Hepatocyte (in vitro differentiated cells): ENCODE data around the gene SRPK2. TPM values are rescaled to one million over a fixed set of nuclear protein-coding genes. Genes with fewer than 3 reads are reported as not detected.

Source experiments
- DNase-seq: peaks from one replicate; pipeline ENCODE4 v3.0.0-alpha.2; 2016; ENCODE audit warnings: low spot score
- H2AFZ ChIP-seq: fragments of 200-600 bp; sonication (generic); 2 replicates; pipeline ENCODE4 v1.6.0; 2016; ENCODE audit warnings: antibody characterized with exemption, mild to moderate bottlenecking
- H3K27ac ChIP-seq: fragments of 200-600 bp; sonication (generic); 2 replicates; pipeline ENCODE4 v1.5.1; 2016; ENCODE audit warnings: mild to moderate bottlenecking
- H3K27me3 ChIP-seq: fragments of 200-600 bp; sonication (generic); 2 replicates; pipeline ENCODE4 v1.6.1; 2016
- H3K36me3 ChIP-seq: fragments of 200-600 bp; sonication (generic); replicated peaks from 2 replicates; pipeline ENCODE4 v1.5.1; 2016; ENCODE audit warnings: low read depth; ENCODE audit not compliant: insufficient read depth
- H3K4me1 ChIP-seq: fragments of 200-600 bp; sonication (generic); 2 replicates; pipeline ENCODE4 v1.5.1; 2016; ENCODE audit warnings: mild to moderate bottlenecking, moderate library complexity; ENCODE audit not compliant: insufficient read depth
- H3K4me2 ChIP-seq: fragments of 200-600 bp; sonication (generic); 2 replicates; pipeline ENCODE4 v1.6.0; 2016
- H3K4me3 ChIP-seq: fragments of 200-600 bp; sonication (generic); 2 replicates; pipeline ENCODE4 v1.5.1; 2016; ENCODE audit warnings: mild to moderate bottlenecking
- H3K79me2 ChIP-seq: fragments of 200-600 bp; sonication (generic); 2 replicates; pipeline ENCODE4 v1.6.0; 2017; ENCODE audit warnings: mild to moderate bottlenecking
- H3K9me2 ChIP-seq: fragments of 200-600 bp; sonication (generic); replicated peaks from 2 replicates; pipeline ENCODE4 v1.6.0; 2017; ENCODE audit warnings: mild to moderate bottlenecking; ENCODE audit not compliant: insufficient read depth
- H3K9me3 ChIP-seq: fragments of 200-600 bp; sonication (generic); 2 replicates; pipeline ENCODE4 v1.5.1; 2016; ENCODE audit warnings: low read depth, mild to moderate bottlenecking
- H4K20me1 ChIP-seq: fragments of 200-600 bp; sonication (generic); 2 replicates; pipeline ENCODE4 v1.6.0; 2016; ENCODE audit warnings: mild to moderate bottlenecking; ENCODE audit not compliant: insufficient read depth, poor library complexity, severe bottlenecking
- CTCF ChIP-seq: fragments of 200-600 bp; sonication (generic); IDR thresholded peaks from 2 replicates; pipeline ENCODE4 v1.5.1; 2016; ENCODE audit warnings: antibody characterized with exemption, mild to moderate bottlenecking; ENCODE audit not compliant: poor library complexity
- EZH2 ChIP-seq: fragments of 200-600 bp; sonication (generic); IDR thresholded peaks from 2 replicates; pipeline ENCODE4 v1.6.1; 2016; ENCODE audit warnings: antibody characterized with exemption, mild to moderate bottlenecking, borderline replicate concordance
- EZH2phosphoT487 ChIP-seq: fragments of 200-600 bp; sonication (generic); IDR thresholded peaks from one replicate; pipeline ENCODE4 v1.6.1; 2018; ENCODE audit warnings: antibody characterized with exemption, mild to moderate bottlenecking, low read depth, moderate library complexity; ENCODE audit not compliant: unreplicated experiment, severe bottlenecking
- WGBS: methylation state at CpG from one replicate; pipeline ENCODE4 v1.1.6; 2016; ENCODE audit warnings: low lambda C conversion rate; ENCODE audit errors: missing lambda C conversion rate; 5-methylcytosine and 5-hydroxymethylcytosine counted together
- polyA plus RNA-seq: library from polyadenylated mRNA; unstranded; fragments of >200 nt; fragmentation: Nextera tagmentation; extraction: Ambion mirVana; gene quantifications from 2 replicates; pipeline ENCODE4 v1.2.1, GENCODE V29; 2016
- total RNA-seq: library from RNA; depleted of rRNA; stranded (reverse); fragments of >200 nt; gene quantifications from 2 replicates; pipeline ENCODE4 v1.2.3, GENCODE V29; 2014

Gene SRPK2
- total and polyA plus RNA-seq, 2 experiments from 2014 or later = 41.4 to 46.1 TPM

- Histone ChIP-seq H3K4me2 (no peak overlapping the region), H3K4me3 (no peak overlapping the region), H3K27ac (no peak overlapping the region), H3K79me2 (no peaks in the 10 kb centered on the region), H4K20me1 (no peaks in the 10 kb centered on the region), H3K9me2 (no peaks in the 10 kb centered on the region), H3K9me3 (no peaks in the 10 kb centered on the region), H3K4me1 (no peaks in the 10 kb centered on the region), H2AFZ (no peak overlapping the region), H3K36me3 (no peaks in the 10 kb centered on the region), H3K27me3 (no peaks in the 10 kb centered on the region)
- no peak for DNase-seq
- no peak for TF ChIP-seq EZH2
- WGBS = 88% methylated on average over 5 of the region's 5 CpGs
Observed at GRCh38 chr7:105408791-105409410, 20.2 kb upstream of the SRPK2 start.

GRCh38 chr7:105403128-105403527 lies 14.4 kb upstream of the SRPK2 start:
- TF ChIP-seq EZH2 (no peak), CTCF (no peak), EZH2phosphoT487 (no peak)
- no peaks in the 10 kb centered on the region for H3K4me1 ChIP-seq
- H4K20me1 ChIP-seq = no peaks in the 10 kb centered on the region
- H3K36me3 ChIP-seq = no peaks in the 10 kb centered on the region
- H3K27me3 ChIP-seq = no peaks in the 10 kb centered on the region
- H3K79me2 ChIP-seq = no peaks in the 10 kb centered on the region
- H3K9me3 ChIP-seq = no peaks in the 10 kb centered on the region
- no peak overlapping the region for H3K27ac ChIP-seq
- WGBS = 99% methylated on average over 5 of the region's 6 CpGs
- H2AFZ ChIP-seq = no peak overlapping the region
- no peak overlapping the region for H3K4me2 ChIP-seq
- no peaks in the 10 kb centered on the region for H3K9me2 ChIP-seq
- DNase-seq = no peak
- no peak overlapping the region for H3K4me3 ChIP-seq

GRCh38 chr7:105402221-105403095 lies 13.7 kb upstream of the SRPK2 start:
- no peaks in the 10 kb centered on the region for H3K79me2 ChIP-seq
- no peak overlapping the region for H3K4me2 ChIP-seq
- H3K4me1 ChIP-seq = no peaks in the 10 kb centered on the region
- no peak overlapping the region for H3K27ac ChIP-seq
- TF ChIP-seq EZH2phosphoT487 (no peak), EZH2 (no peak), CTCF (no peak)
- H4K20me1 ChIP-seq = no peaks in the 10 kb centered on the region
- peak overlapping the region; percentile 86 for H2AFZ ChIP-seq
- 94% methylated on average over 18 of the region's 18 CpGs for WGBS
- DNase-seq = no peak
- H3K9me3 ChIP-seq = no peaks in the 10 kb centered on the region
- no peaks in the 10 kb centered on the region for H3K36me3 ChIP-seq
- H3K9me2 ChIP-seq = no peaks in the 10 kb centered on the region
- H3K4me3 ChIP-seq = no peak overlapping the region
- H3K27me3 ChIP-seq = no peaks in the 10 kb centered on the region

- Histone ChIP-seq H4K20me1 (no peaks in the 10 kb centered on the region), H3K4me1 (no peaks in the 10 kb centered on the region), H3K9me3 (no peaks in the 10 kb centered on the region), H3K9me2 (no peaks in the 10 kb centered on the region), H2AFZ (no peak overlapping the region), H3K4me3 (no peak overlapping the region), H3K36me3 (no peaks in the 10 kb centered on the region), H3K27ac (no peak overlapping the region), H3K4me2 (no peak overlapping the region), H3K27me3 (no peaks in the 10 kb centered on the region), H3K79me2 (no peaks in the 10 kb centered on the region)
- WGBS = 57% methylated on average over 3 of the region's 3 CpGs
- DNase-seq = no peak
- TF ChIP-seq EZH2 = no peak
- peak; percentile 35 for TF ChIP-seq CTCF
Observed at GRCh38 chr7:105399043-105399725, 10.5 kb upstream of the SRPK2 start.
